GM18861 (cell line): Measurements from ENCODE around the gene LMF1.
A peak's percentile ranks its signal among the peaks of the same experiment; 100 is the strongest.

ENCODE experiments used
- ATAC-seq: cut with Tn5 transposase; IDR thresholded peaks from one replicate; pipeline ENCODE4 v1.9.1; 2021; ENCODE audit not compliant: unreplicated experiment

Gene LMF1

DNA sequence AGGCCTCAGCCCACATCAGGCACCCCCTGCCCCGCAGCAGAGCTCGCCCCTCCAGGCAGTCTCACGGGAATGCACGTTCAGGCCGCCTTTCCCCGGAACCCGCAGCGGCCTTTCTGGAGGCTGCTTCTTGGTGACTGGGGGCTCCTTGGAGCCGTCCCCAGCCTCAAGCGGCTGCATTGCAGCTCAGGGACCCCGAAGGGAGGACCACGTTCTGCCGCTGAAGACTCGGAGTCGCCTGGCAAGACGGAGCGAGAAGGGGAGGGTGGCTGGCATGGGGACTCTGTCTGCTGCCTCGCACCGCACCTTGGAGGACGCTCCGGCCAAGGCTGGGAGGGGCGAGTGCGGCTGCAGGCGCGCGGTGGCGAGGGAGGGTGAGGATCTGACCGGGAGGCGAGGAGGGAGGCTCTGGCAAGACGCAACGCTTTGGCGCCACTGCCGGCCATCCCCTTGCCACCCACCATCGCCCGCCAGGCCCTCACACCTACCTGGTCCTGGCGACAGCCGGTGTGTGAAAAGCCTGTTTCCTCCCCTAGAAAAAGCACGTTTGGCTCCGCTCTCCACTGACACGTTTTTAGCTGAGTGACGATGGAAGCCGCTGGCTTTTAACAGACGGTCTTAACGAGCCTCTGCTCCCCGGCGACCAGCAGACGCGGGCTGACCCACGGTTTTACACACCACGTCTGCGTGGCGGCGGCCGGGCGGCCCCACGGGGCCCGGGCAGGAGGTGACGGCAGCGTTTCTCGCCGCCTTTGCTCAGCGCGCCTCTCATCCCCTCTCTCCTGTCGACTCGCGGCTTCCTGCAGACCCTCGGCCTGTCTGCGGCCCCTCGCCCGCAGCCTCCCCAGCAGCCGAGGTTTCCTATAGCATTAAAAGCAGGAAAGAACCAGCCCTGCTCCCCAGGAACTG lies 153.5 kb downstream of the LMF1 start:
- ATAC-seq: no peak

DNA sequence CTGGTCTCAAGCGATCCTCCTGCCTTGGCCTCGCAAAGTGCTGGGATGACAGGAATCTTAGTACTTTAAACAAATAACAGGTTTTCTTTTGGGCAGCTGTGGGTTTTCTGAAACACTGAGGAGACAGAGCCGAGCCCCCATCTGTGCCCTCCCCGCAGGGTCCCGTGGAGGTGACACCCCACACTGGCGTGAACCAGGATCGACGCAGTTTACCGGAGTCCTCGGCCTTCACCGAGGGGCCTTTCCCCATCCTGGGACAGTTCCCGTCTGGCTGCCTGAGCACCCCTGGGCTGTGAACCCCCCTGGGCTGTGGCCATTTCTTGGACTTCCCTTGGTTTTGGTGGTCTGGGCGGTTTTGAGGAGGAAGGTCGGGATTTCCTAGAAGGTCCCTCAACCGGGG lies 154.9 kb downstream of the LMF1 start:
- ATAC-seq: no peak

DNA sequence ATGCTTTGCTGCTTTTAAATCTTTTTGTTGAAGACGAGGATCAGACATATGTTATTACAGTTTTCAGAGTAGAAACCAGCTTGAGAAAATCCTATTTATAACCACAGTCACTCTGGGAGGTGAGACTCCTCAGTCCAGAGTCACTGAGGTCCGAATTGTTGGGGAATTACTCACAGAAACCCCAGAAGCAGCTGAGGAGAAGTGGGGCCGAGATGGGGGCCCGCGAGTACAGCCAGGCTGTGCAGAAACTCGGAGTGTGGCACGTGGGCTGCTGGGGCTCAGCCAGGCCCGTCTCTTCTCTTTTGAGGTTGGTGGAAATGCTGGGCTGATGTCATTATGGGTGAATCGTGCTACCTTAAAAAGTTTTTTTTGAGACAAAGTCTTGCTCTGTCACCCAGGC lies 155.8 kb downstream of the LMF1 start:
- ATAC-seq: no peak

DNA sequence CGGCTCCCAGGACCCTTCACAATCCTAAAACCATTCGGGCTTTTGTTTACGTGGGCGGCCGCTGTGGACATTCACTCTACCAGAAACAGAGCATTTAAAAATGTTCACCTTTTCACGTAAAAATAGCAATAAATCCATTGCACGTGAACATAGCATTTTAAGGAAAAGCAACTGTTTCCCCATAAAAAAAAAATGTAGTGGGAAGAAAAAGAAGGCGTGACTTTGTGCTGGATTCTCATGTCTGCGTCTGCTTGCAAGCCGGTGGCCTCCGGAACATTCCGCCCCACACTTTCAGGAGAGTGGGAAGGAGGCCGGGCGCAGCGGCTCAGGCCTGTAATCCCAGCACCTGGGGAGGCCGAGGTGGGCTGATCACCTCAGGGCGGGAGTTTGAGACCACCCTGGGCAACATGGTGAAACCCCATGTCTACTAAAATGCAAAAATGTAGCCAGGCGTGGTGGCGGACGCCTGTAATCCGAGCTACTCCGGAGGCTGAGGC lies 156.8 kb downstream of the LMF1 start:
- no peak for ATAC-seq

DNA sequence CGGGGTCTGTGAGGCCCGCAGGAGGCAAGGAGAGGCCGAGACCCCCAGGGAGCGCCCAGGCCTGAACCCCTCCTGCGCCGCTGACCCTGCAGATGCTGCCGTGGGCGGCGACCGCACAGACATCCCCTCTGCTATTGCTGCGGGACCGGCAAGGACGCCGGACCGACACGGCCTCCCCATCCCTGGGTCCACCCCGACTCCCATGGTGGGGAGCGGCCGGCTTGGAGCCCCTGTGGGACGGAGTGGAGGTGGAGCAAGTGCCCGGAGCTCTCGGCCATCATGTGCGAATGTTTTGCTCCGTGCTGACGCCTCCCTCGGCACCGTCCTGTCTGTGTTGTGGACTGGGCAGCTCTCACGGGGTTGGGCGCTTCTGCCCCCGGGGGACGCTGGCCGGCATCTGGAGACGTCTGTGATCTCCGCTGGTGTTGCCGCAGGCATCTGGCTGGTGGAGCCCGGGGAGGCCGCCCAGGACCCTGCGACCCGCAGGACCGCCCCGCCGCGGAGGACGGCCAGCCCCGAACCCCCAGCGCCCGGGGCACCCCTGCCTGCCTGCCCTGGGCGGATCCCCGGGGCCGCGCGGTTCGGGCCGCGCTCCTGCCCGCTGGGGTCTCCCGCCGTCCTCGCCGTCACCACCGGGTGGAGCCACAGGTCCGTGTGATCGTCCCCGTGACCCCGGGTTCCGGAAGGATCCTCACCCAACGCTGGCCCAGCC lies 157.4 kb downstream of the LMF1 start:
- ATAC-seq: no peak

DNA sequence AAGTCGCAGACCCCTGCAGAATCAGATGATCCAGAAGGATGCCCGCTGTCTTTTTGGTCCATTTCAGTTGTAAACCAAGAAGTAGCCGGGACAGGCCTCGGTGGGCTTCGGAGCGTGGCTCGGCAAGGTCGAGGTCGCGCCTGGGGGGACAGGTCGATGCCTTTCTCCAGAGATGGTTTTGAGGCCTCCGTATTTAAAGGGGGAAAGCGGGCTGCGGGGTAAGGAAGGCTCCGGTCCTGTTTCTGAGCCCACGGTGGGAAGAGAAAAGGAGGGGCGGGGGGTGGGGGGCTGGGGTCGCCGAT lies 162.7 kb downstream of the LMF1 start:
- ATAC-seq: no peak

DNA sequence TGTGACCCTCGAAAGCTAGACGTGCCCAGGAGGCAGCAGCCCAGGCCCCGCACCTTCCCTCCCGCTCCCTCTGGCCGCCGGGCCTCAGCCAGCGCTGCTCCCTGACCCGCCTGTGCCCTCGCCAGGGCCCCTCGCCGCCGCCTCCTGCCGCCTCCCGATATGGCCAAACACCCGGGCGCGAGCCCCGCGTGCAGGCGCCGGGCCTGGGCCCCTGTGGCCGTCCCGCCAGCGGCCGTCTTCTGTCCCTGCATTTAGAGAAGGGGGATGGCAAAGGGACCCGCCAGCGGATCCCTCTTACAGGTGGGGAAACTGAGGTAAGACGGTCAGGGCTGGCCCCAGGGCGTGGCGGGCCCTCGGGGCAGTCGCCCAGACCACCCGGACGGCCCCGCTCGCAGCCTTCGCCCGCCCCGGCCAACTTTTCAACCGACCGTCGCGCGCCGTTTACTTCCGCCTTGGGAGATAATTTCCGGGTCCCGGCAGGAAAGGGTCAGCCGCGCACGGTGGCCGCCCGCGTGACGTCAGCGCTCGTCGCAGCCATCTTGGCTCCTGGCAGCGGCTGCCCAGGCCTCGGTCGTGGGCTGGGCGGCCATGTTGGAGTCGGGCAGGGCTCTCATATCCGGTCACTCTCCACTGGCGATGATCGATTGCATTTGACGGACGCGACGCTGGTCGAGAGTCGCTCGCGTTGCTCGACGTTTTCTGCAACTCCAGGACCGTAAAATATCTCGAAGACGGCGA lies 163.3 kb downstream of the LMF1 start:
- peak; percentile 84 for ATAC-seq

DNA sequence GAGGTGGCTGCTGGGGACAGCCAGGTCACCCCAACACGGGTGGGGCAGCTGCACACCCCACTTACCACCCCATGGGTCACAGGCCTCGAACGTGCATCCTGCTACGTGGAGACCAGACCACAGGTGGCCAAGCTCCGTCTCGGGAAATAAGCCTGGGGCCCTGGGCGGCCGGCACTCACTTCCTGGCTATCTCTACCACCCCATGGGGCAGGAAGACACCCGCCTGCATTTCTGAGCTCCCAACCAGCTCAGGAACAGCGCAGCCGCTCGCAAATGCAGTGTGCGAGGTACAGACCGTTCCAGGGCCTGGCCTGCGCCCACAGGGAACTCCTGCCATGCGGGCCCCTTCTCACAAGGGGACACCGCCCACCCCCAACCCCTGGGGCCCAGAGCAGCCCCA lies 165.3 kb downstream of the LMF1 start:
- no peak for ATAC-seq

DNA sequence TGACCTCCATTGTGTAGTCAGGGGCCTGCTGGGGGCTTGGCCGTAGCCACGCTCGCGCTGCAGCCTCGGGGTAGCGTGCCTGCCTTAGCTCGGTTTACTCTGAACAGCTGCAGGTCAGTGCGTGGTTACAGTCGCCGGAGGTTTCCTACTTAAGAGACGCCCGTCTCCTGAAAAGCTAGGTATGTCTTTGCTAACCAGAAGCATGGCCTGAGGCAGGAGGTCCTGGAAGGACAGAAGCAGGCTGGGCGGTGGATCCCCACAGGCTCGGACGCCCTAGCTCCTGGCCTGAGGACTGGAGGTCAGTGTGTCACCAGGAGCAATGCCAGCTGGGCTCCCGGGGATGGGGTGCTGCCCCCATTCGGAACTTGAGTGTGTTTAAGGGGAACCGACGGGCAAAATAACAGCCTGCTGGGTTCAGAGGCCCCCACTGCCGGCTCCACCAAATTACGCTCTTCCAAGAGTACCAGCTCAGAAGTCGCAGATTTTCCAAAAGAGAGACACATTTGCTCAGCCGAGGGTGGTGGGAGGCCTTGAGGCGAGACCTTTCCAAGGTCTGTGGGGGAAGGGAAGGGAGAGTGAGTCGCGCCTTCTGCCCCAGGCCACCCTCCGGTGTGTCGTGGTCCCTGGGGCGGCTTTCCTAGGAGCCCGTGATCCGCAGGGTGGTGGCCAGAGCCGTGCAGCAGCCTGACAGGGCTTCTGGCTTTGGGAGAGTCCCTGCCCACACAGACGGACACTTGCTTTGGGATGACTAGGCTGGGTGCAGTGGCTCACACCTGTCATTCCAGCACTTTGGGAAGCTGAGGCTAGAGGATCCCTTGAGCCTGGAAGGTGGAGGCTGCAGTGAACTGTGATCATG lies 166.4 kb downstream of the LMF1 start:
- ATAC-seq: no peak

DNA sequence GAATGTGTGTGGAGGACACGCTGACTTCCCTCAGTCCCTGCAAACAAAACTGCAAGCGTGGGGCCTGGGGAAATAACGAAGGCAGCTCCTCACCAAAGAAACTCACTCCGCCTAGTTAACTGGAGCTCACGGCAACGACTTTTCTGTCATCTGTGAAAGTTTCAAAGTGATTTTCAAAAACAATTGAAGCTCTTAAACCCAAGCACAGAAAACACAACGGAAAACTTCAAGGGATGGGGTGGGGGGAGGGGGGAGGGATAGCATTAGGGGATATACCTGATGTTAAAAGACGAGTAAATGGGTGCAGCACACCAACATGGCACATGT lies 167.1 kb downstream of the LMF1 start:
- ATAC-seq: no peak
